NCI-H82 treated with DMSO at 0.1 percent for 48 hours (cell line): ENCODE measurements around the gene IL20.

Experiments
- DNase-seq: peaks from one replicate; lab custom pipeline; 2025; ENCODE audit not compliant: unreplicated experiment; lab: John Stamatoyannopoulos, UW

IL20 gene

DNA sequence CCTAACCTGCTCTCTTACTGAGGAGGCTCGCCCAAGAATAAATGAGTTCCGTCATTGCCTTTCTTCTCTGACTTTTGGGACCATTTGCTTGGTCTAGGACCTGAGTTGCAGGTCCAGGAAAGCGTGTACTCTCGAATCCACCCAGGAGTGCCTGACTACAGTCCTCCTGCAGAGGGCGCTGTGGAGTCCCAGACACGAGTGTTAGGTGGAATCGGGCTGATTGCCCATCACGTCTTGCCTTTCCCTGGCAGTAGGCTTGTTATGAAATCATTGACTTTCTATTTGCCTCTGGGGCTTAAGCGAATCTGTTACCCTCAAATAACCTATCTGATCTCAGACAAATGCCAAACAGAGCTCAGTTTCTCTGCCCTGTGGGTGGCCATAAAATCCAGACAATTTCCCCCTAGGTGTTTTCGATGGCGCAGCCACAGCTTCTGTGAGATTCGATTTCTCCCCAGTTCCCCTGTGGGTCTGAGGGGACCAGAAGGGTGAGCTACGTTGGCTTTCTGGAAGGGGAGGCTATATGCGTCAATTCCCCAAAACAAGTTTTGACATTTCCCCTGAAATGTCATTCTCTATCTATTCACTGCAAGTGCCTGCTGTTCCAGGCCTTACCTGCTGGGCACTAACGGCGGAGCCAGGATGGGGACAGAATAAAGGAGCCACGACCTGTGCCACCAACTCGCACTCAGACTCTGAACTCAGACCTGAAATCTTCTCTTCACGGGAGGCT, at the start of gene IL20:
Gene IL20 (plus strand): TSS at position 685 of the 733 bp plus-strand sequence. CDS start 230 bp downstream, outside the sequence.
- DNase-seq: no peak

GRCh38 chr1:206816390-206817287, 48.8 kb upstream of the IL20 start:
- no peak for DNase-seq

DNA sequence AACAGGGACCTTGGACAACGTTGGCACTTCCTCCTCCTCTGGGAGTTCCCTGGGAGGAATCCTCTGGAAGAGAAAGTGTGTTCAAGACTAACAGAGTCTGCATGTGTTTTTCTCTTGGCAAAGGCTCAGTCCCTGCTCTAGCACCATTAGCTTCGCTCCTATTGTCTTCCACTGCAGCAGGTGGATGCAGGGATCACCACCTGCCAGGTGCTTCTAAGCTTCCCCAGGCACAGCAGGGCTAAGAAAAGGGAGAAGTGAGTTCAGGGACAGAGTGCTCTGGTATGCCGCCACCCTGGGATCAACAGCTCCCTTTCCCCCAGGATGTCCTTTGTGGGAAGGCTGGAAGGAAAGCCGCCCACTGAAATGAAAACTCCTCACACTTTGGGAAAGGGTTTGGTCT, 43.9 kb upstream of the IL20 start:
- no peak for DNase-seq

DNA sequence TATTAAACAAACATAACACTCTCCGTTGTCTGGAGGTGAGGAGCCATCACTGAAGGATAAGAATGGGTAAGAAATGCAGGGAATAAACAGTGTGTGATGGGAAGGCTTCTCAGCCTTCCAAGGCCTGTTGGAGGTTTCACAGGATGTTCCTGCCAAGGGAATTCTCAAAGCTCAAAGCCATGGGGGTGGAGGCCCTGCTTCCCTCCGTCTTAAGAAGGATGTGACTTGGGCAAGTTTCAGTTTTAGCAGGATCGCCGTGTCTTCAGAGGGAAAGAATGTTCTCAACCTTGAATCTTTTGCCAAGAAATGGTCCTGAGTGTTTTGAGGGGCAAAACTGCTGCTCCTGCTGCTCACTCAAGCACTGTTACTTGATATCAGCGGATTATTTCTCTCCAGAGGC, 41.7 kb upstream of the IL20 start:
- no peak for DNase-seq

GRCh38 chr1:206824331-206824730, 41.1 kb upstream of the IL20 start:
- DNase-seq: no peak

- no peak for DNase-seq
Measured at GRCh38 chr1:206826394-206826793, 39.0 kb upstream of the IL20 start.

GRCh38 chr1:206828061-206828460, 37.4 kb upstream of the IL20 start:
- DNase-seq: no peak

DNA sequence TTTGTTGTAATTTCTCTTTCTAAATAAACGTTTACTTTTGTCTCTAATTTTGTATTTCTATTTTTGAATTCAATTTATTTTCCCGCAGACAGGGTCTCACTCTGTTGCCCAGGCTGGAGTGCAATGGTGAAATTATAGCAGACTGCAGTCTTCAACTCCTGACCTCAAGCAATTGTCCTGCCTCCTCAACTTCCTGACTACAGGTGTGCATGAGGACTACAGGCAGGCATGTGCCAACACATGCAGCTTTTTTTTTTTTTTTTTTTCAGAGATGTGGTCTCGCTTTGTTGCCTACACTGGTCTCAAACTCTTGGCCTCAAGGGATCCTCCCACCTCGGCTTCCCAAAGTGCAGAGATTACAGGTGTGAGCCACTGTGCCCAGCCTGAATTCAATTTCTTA, 36.7 kb upstream of the IL20 start:
- DNase-seq: no peak

- DNase-seq: no peak
Measured at GRCh38 chr1:206829282-206829681, 36.1 kb upstream of the IL20 start.

DNA sequence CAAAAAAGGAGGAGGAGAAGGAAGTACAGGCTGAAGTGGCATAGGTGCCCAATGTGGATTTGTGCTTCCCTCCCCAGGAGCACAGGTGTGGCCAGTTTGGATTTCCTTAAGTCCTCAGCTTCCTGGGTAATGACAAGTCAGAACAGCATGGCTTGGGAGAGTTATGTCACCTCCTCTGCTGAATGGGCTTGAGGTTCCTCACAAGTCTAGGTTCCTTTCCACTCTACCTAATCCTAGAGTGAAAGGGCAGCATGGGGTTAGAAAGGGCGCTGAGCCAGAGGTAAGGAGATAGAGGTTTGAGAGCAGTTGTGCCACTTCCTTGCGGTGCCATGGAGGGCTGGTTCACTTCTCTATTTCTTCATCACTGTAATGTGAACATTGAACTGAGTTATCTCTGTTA, 35.5 kb upstream of the IL20 start:
- no peak for DNase-seq

GRCh38 chr1:206831650-206832049, 33.8 kb upstream of the IL20 start:
- DNase-seq: no peak

DNA sequence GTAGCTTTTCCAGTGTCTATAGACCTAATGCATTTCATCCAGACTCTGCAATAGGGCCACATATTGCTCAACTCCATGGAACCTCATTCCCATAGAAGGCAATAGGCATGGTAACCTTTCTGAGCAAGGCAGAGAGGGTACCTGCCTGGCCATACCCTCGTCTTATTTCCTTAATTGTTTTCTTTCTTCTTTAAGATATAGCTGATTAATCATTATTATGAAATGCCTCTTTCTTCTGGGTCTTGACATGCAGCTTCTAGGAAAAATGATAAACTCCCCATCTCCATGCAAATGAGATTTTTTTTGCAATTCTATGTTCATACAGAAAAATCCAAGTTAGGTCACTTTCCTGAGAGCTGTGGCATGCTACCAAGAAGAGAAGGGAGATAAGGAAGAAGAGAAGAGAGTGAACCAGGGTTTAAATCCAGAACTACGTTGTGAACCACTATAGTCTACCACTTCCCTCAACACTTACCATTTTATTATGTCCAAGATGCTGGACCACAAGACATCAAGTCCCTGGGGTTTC, 33.0 kb upstream of the IL20 start:
- DNase-seq: no peak

DNA sequence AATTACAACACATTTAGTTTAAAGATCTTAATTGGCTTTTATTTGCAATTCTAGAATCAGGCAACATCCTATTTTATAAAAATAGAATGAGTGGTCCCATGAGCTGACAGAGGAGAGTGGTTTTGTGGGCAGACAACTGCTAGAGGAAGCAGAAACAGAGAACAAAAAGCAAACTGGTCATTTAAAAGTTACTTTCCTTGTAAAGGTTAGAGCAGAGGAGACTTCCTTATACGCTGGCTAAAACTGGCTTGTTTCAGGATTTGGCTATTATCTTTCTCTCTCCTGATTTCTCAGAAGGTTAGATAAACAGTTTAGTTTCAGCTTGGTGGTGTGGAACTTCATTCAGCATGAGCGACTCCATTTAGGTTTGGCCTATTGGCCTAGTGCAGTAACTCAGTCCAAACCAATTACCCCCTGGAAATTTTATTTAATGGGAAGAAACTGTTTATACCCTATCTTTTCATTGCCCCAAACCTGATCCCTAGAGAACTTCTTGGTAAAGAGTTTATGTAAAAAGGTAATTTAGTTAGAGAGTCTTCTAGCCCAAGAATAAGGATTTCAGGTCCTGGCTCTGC, 32.2 kb upstream of the IL20 start:
- no peak for DNase-seq

DNA sequence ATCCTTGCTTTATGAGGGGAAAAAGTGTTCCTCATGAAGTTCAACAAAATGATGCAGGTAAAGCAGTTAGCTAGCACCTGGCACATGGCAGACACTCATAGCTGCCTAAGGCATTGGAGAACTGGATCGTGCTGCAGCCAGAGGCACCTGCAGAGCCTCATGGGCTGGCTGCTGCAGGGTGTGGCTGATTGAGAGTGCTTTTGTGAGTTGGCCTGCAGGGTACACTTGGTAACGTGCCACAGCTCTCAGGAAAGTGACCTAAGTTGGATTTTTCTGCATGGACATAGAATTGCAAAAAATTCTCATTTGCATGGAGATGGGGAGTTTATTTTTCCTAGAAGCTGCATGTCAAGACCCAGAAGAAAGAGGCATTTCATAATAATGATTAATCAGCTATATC, 31.6 kb upstream of the IL20 start:
- DNase-seq: no peak

DNA sequence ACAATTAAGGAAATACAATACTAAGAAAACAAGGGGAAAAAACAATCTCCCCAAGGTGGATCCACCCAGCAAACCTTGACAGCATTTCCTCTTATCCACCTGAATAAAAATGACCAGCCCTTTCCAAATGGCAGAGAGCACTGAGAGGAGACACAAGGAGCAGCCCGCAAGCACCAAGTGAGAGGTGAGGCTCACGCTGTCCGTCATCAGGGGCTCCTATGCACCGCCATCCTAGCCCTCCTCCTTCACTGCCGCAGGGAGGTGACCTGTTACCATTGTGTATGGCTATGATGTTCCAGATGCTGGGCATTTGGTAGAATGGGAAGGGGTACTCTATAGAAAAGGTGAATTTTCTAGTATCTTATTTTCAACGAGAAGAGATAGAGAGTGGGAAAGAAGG, 31.2 kb upstream of the IL20 start:
- DNase-seq: no peak

DNA sequence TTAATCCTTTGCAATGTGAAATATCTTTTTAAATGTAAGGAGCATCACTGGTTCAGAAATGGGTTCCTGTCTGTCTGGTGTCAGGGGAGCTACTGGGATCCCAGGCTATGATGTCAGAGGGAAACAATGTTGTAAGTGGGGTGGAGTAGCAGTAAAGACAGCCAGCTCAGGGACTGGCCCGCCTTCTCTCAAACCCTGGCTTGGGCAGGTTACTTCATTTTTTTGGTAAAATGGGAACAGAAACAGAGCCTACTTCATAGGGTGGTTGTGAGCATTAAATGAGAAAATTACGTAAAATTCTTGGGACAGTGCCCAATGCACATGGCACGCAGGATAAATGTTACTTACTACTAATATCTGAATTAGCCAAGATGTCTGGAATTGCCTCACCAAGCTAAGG, 30.7 kb upstream of the IL20 start:
- no peak for DNase-seq

DNA sequence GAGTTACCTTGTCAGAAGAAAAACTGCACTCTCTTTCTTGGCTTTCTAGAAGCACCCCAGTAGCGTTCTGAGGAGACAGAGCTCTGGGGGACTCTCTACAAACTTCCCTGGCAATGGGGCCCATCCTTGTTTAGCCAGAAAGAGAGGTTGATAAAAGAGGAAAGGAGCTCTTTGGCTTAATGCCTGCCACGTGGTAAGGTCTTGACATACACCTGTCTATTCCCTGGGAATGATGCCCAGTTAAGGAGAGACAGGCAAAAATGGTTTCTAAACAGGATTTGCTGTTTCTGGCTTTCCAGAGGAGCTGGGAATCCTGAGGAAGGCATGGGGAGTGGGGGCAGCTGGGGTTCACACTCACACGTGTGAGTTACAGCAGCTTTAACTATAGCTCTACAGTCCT, 30.2 kb upstream of the IL20 start:
- DNase-seq: no peak

DNA sequence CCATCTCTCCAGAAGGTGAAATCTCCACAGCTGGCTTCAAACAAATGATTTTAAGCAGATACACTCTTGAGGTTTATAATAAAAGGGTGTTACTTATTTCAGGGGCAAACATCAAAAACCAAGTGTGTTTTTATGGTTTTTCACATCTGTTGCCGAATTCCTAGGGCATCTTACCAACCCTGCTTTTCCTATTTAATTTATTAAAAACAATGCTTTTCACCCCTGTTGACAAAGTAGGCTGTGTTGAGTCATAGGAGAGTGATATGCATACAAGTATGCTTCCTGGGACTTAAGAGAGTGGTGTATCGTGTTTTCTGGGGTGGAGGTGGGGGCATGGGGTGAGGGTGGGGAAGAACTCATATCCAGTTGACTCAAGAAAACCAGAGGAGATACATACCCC, 29.3 kb upstream of the IL20 start:
- DNase-seq: no peak

GRCh38 chr1:206839006-206839560, 26.3 kb upstream of the IL20 start:
- no peak for DNase-seq

GRCh38 chr1:206839857-206840256, 25.6 kb upstream of the IL20 start:
- no peak for DNase-seq

GRCh38 chr1:206841609-206842323, 23.7 kb upstream of the IL20 start:
- no peak for DNase-seq
